ENCODE data around the gene JAKMIP2.
"Not testable (repeated sequence)": the region's sequence is repeated elsewhere in the genome, so short reads cannot be mapped to it uniquely, and the experiment has no call there.

Gene JAKMIP2

GRCh38 chr5:147639321-147639720 lies 143.2 kb downstream of the JAKMIP2 start:
- H3K9me2 ChIP-seq (replicated peaks; ENCODE audit: insufficient read depth, low read length) = no peaks in the 10 kb centered on the region
- no peaks in the 10 kb centered on the region for H3F3A ChIP-seq (ENCODE audit: insufficient read depth)
- no peaks in the 10 kb centered on the region for H3K36me3 ChIP-seq (ENCODE audit: low read length)
- H3K4me3 ChIP-seq (ENCODE audit: insufficient read depth, low read length, poor library complexity, severe bottlenecking) = no peak overlapping the region
- H3K4me2 ChIP-seq (ENCODE audit: low read depth, low read length, poor library complexity, severe bottlenecking) = no peak overlapping the region
- no peak overlapping the region for H3K27ac ChIP-seq (ENCODE audit: low read depth, low read length)
- no peaks in the 10 kb centered on the region for H4K20me1 ChIP-seq (ENCODE audit: low read depth, low read length)
- no peaks in the 10 kb centered on the region for H3K27me3 ChIP-seq (ENCODE audit: low read length)
- no peak for TF ChIP-seq EZH2phosphoT487 (conservative IDR thresholded peaks at IDR 0.05; ENCODE audit: low read length)
- no peak for TF ChIP-seq CTCF (IDR thresholded peaks at IDR 0.05; ENCODE audit: insufficient read depth, low read length, poor library complexity, severe bottlenecking)
- H3K79me2 ChIP-seq (ENCODE audit: insufficient read depth, low read length) = no peaks in the 10 kb centered on the region
- H2AFZ ChIP-seq (ENCODE audit: low read depth, low read length, severe bottlenecking) = no peak overlapping the region
- no peaks in the 10 kb centered on the region for H3K9me3 ChIP-seq (ENCODE audit: insufficient read depth, low read length)
- no peak overlapping the region for H3K9ac ChIP-seq (ENCODE audit: low read length)

- no peak overlapping the region for H3K4me3 ChIP-seq (ENCODE audit: insufficient read depth, low read length, poor library complexity, severe bottlenecking)
- H3K79me2 ChIP-seq (ENCODE audit: insufficient read depth, low read length) = no peaks in the 10 kb centered on the region
- no peaks in the 10 kb centered on the region for H4K20me1 ChIP-seq (ENCODE audit: low read depth, low read length)
- H3K9ac ChIP-seq (ENCODE audit: low read length) = no peak overlapping the region
- no peaks in the 10 kb centered on the region for H3K9me2 ChIP-seq (replicated peaks; ENCODE audit: insufficient read depth, low read length)
- H3F3A ChIP-seq (ENCODE audit: insufficient read depth) = no peaks in the 10 kb centered on the region
- H3K9me3 ChIP-seq (ENCODE audit: insufficient read depth, low read length) = no peaks in the 10 kb centered on the region
- no peak overlapping the region for H2AFZ ChIP-seq (ENCODE audit: low read depth, low read length, severe bottlenecking)
- no peak overlapping the region for H3K27ac ChIP-seq (ENCODE audit: low read depth, low read length)
- no peak overlapping the region for H3K4me2 ChIP-seq (ENCODE audit: low read depth, low read length, poor library complexity, severe bottlenecking)
- H3K27me3 ChIP-seq (ENCODE audit: low read length) = no peaks in the 10 kb centered on the region
- TF ChIP-seq EZH2phosphoT487 (conservative IDR thresholded peaks at IDR 0.05; ENCODE audit: low read length) (no peak), CTCF (IDR thresholded peaks at IDR 0.05; ENCODE audit: insufficient read depth, low read length, poor library complexity, severe bottlenecking) (no peak)
- no peaks in the 10 kb centered on the region for H3K36me3 ChIP-seq (ENCODE audit: low read length)
These were observed 145.9 kb downstream of the JAKMIP2 start for GRCh38 chr5:147636729-147636984.

GRCh38 chr5:147635882-147636728 lies 146.4 kb downstream of the JAKMIP2 start:
- no peaks in the 10 kb centered on the region for H3K79me2 ChIP-seq (ENCODE audit: insufficient read depth, low read length)
- no peaks in the 10 kb centered on the region for H3K9me2 ChIP-seq (replicated peaks; ENCODE audit: insufficient read depth, low read length)
- H3K4me2 ChIP-seq (ENCODE audit: low read depth, low read length, poor library complexity, severe bottlenecking) = no peak overlapping the region
- H3K27ac ChIP-seq (ENCODE audit: low read depth, low read length) = no peak overlapping the region
- no peaks in the 10 kb centered on the region for H4K20me1 ChIP-seq (ENCODE audit: low read depth, low read length)
- TF ChIP-seq CTCF (IDR thresholded peaks at IDR 0.05; ENCODE audit: insufficient read depth, low read length, poor library complexity, severe bottlenecking) (no peak), EZH2phosphoT487 (conservative IDR thresholded peaks at IDR 0.05; ENCODE audit: low read length) (no peak)
- no peak overlapping the region for H2AFZ ChIP-seq (ENCODE audit: low read depth, low read length, severe bottlenecking)
- no peaks in the 10 kb centered on the region for H3K36me3 ChIP-seq (ENCODE audit: low read length)
- no peak overlapping the region for H3K9ac ChIP-seq (ENCODE audit: low read length)
- no peaks in the 10 kb centered on the region for H3K27me3 ChIP-seq (ENCODE audit: low read length)
- H3K4me3 ChIP-seq (ENCODE audit: insufficient read depth, low read length, poor library complexity, severe bottlenecking) = no peak overlapping the region
- no peaks in the 10 kb centered on the region for H3F3A ChIP-seq (ENCODE audit: insufficient read depth)
- no peaks in the 10 kb centered on the region for H3K9me3 ChIP-seq (ENCODE audit: insufficient read depth, low read length)

GRCh38 chr5:147635439-147635838 lies 147.1 kb downstream of the JAKMIP2 start:
- H3K79me2 ChIP-seq (ENCODE audit: insufficient read depth, low read length); H4K20me1 ChIP-seq (ENCODE audit: low read depth, low read length); H3K27ac ChIP-seq (ENCODE audit: low read depth, low read length); H2AFZ ChIP-seq (ENCODE audit: low read depth, low read length, severe bottlenecking); H3K4me3 ChIP-seq (ENCODE audit: insufficient read depth, low read length, poor library complexity, severe bottlenecking); H3K9ac ChIP-seq (ENCODE audit: low read length); H3K9me3 ChIP-seq (ENCODE audit: insufficient read depth, low read length); H3K36me3 ChIP-seq (ENCODE audit: low read length); H3K4me2 ChIP-seq (ENCODE audit: low read depth, low read length, poor library complexity, severe bottlenecking); H3K27me3 ChIP-seq (ENCODE audit: low read length); H3F3A ChIP-seq (ENCODE audit: insufficient read depth); H3K9me2 ChIP-seq (replicated peaks; ENCODE audit: insufficient read depth, low read length): not testable (repeated sequence)

Measured in SU-DHL-6 (cell line).